ENCODE results near the gene NEAT1.
"Not testable (repeated sequence)": the region's sequence is repeated elsewhere in the genome, so short reads cannot be mapped to it uniquely, and the experiment has no call there.

The NEAT1 gene

GRCh38 chr11:65456418-65456817 is 33.8 kb downstream of the NEAT1 start:
- no peak for DNase-seq

- no peak for DNase-seq
These were observed 37.0 kb downstream of the NEAT1 start for GRCh38 chr11:65459552-65459951.

GRCh38 chr11:65465471-65465870 is 42.9 kb downstream of the NEAT1 start:
- not testable (repeated sequence) for DNase-seq

- DNase-seq = not testable (repeated sequence)
These were observed 44.7 kb downstream of the NEAT1 start for GRCh38 chr11:65467306-65467705.

- peak; percentile 86 for DNase-seq
These were observed 46.3 kb downstream of the NEAT1 start for GRCh38 chr11:65468874-65469333.

- no peak for DNase-seq
These were observed 47.9 kb downstream of the NEAT1 start for GRCh38 chr11:65470433-65471049.

- peak; percentile 85 for DNase-seq
These were observed 48.9 kb downstream of the NEAT1 start for GRCh38 chr11:65471447-65471891.

GRCh38 chr11:65472588-65473277 is 50.1 kb downstream of the NEAT1 start:
- DNase-seq = not testable (repeated sequence)

GRCh38 chr11:65473278-65473860 is 50.8 kb downstream of the NEAT1 start:
- no peak for DNase-seq

GRCh38 chr11:65474864-65475263 is 52.3 kb downstream of the NEAT1 start:
- DNase-seq = no peak

- no peak for DNase-seq
These were observed 54.1 kb downstream of the NEAT1 start for GRCh38 chr11:65476632-65477148.

GRCh38 chr11:65477149-65477965 is 54.8 kb downstream of the NEAT1 start:
- DNase-seq = peak; percentile 97

GRCh38 chr11:65478388-65479183 is 56.0 kb downstream of the NEAT1 start:
- peak; percentile 55 for DNase-seq

- DNase-seq = peak; percentile 63
These were observed 56.9 kb downstream of the NEAT1 start for GRCh38 chr11:65479184-65480145.

GRCh38 chr11:65482306-65482850 is 59.8 kb downstream of the NEAT1 start:
- no peak for DNase-seq

- no peak for DNase-seq
These were observed 63.3 kb downstream of the NEAT1 start for GRCh38 chr11:65485920-65486219.

GRCh38 chr11:65486570-65487466 is 64.2 kb downstream of the NEAT1 start:
- DNase-seq = no peak

GRCh38 chr11:65487467-65488272 is 65.1 kb downstream of the NEAT1 start:
- peak; percentile 71 for DNase-seq
